ENCODE measurements around the gene RPS25.

DNA sequence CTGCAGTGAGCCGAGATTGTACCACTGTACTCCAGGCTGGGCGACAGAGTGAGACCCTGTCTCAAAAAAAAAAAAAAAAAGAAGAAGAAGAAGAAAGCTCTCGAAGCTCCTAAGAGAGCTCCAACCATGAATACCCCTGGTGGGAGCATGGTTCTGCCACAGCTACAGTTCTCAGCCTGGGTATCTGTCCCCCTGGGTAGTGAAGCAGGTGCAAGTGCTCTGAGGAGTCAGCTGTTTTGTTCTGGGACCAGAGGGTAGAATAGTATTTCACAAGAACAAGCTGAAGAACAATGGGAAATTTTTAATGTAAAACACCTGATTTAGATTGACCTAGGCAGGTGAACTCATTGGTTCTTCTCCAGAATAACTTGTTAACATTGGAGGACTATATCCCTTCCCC lies 43.1 kb upstream of the RPS25 start:
- TF ChIP-seq SIN3A (IDR thresholded peaks at IDR 0.05; ENCODE audit: borderline replicate concordance, insufficient read depth, low read length) (no peak), POLR2AphosphoS5 (IDR thresholded peaks at IDR 0.05; ENCODE audit: low read depth, low read length) (no peak), TAF1 (IDR thresholded peaks at IDR 0.05; ENCODE audit: borderline replicate concordance, insufficient read depth, low read length) (no peak), FOXP2 (optimal IDR thresholded peaks at IDR 0.05; ENCODE audit: borderline replicate concordance, extremely low read depth, extremely low read length, insufficient read depth) (no peak)
- TF ChIP-seq, protein P1, sequence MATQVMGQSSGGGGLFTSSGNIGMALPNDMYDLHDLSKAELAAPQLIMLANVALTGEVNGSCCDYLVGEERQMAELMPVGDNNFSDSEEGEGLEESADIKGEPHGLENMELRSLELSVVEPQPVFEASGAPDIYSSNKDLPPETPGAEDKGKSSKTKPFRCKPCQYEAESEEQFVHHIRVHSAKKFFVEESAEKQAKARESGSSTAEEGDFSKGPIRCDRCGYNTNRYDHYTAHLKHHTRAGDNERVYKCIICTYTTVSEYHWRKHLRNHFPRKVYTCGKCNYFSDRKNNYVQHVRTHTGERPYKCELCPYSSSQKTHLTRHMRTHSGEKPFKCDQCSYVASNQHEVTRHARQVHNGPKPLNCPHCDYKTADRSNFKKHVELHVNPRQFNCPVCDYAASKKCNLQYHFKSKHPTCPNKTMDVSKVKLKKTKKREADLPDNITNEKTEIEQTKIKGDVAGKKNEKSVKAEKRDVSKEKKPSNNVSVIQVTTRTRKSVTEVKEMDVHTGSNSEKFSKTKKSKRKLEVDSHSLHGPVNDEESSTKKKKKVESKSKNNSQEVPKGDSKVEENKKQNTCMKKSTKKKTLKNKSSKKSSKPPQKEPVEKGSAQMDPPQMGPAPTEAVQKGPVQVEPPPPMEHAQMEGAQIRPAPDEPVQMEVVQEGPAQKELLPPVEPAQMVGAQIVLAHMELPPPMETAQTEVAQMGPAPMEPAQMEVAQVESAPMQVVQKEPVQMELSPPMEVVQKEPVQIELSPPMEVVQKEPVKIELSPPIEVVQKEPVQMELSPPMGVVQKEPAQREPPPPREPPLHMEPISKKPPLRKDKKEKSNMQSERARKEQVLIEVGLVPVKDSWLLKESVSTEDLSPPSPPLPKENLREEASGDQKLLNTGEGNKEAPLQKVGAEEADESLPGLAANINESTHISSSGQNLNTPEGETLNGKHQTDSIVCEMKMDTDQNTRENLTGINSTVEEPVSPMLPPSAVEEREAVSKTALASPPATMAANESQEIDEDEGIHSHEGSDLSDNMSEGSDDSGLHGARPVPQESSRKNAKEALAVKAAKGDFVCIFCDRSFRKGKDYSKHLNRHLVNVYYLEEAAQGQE (IDR thresholded peaks at IDR 0.05; ENCODE audit: insufficient read depth in 1 of 2, low read depth in 2 of 2, low read length in 2 of 2): no peak

All from PFSK-1 (cell line).